Neuronal stem cell (in vitro differentiated cells): ENCODE results near the gene COL15A1.

Experiments used
- DNase-seq: peaks from one replicate; pipeline ENCODE4 v3.0.0-alpha.2; 2013; ENCODE audit warnings: low spot score
- H2AFZ ChIP-seq: one replicate; pipeline ENCODE4 v1.6.1; 2013; ENCODE audit warnings: mild to moderate bottlenecking, low read length, inconsistent platforms
- H2AK5ac ChIP-seq: 2 replicates; pipeline ENCODE4 v1.6.1; 2013; ENCODE audit warnings: low read depth, mild to moderate bottlenecking, inconsistent platforms, low read length, moderate library complexity, mixed read lengths
- H2BK120ac ChIP-seq: 2 replicates; pipeline ENCODE4 v1.6.1; 2013; ENCODE audit warnings: low read depth, mild to moderate bottlenecking, inconsistent platforms, low read length, moderate library complexity, mixed read lengths
- H2BK12ac ChIP-seq: one replicate; pipeline ENCODE4 v1.6.1; 2013; ENCODE audit warnings: low read length, inconsistent platforms
- H2BK15ac ChIP-seq: 2 replicates; pipeline ENCODE4 v1.6.1; 2013; ENCODE audit warnings: mild to moderate bottlenecking, low read length, inconsistent platforms, mixed read lengths
- H2BK5ac ChIP-seq: one replicate; pipeline ENCODE4 v1.6.1; 2013; ENCODE audit warnings: inconsistent platforms, mild to moderate bottlenecking, low read length, moderate library complexity
- H3K14ac ChIP-seq: one replicate; pipeline ENCODE4 v1.6.1; 2013; ENCODE audit warnings: low read length, inconsistent platforms
- H3K18ac ChIP-seq: 2 replicates; pipeline ENCODE4 v1.6.1; 2013; ENCODE audit warnings: low read length, inconsistent platforms
- H3K23ac ChIP-seq: 2 replicates; pipeline ENCODE4 v1.6.1; 2013; ENCODE audit warnings: low read depth, mild to moderate bottlenecking, mixed read lengths, low read length, inconsistent platforms; ENCODE audit not compliant: poor library complexity
- H3K27ac ChIP-seq: replicated peaks from 3 replicates; pipeline ENCODE4 v1.5.1; 2013; ENCODE audit warnings: low read length, inconsistent platforms
- H3K27me3 ChIP-seq, 3 experiments: 2 replicates each; pipeline ENCODE4 v1.6.1; 2013; ENCODE audit warnings: low read length in 3 of 3, mild to moderate bottlenecking in 2 of 3, inconsistent platforms in 1 of 3, low read depth in 1 of 3, mixed read lengths in 1 of 3, moderate library complexity in 1 of 3; ENCODE audit not compliant: control insufficient read depth in 3 of 3, insufficient read depth in 3 of 3
- H3K36me3 ChIP-seq, 2 donors: replicated peaks in 1 of 2; 2 replicates each; pipeline ENCODE4 v1.6.1; 2013; ENCODE audit warnings: low read length in 2 of 2; ENCODE audit not compliant: control insufficient read depth in 2 of 2, insufficient read depth in 2 of 2
- H3K4ac ChIP-seq: 2 replicates; pipeline ENCODE4 v1.6.1; 2013; ENCODE audit warnings: inconsistent platforms, mild to moderate bottlenecking, low read length, moderate library complexity
- H3K4me1 ChIP-seq, 2 donors: 1 replicate in 1 of 2; 2 replicates in 1 of 2; pipeline ENCODE4 v1.6.1; 2013; ENCODE audit warnings: low read length in 2 of 2, low read depth in 1 of 2; ENCODE audit not compliant: control insufficient read depth in 2 of 2, insufficient read depth in 1 of 2
- H3K4me2 ChIP-seq: one replicate; pipeline ENCODE4 v1.6.1; 2013; ENCODE audit warnings: mild to moderate bottlenecking, low read length, inconsistent platforms; ENCODE audit not compliant: insufficient read depth, poor library complexity, severe bottlenecking
- H3K4me3 ChIP-seq, 2 donors: 2 replicates each; pipeline ENCODE4 v1.5.1; 2013; ENCODE audit warnings: low read length in 2 of 2, mild to moderate bottlenecking in 2 of 2, inconsistent platforms in 1 of 2, moderate library complexity in 1 of 2
- H3K79me1 ChIP-seq: one replicate; pipeline ENCODE4 v1.6.1; 2013; ENCODE audit warnings: low read depth, mild to moderate bottlenecking, inconsistent platforms, low read length, moderate library complexity
- H3K9ac ChIP-seq: one replicate; pipeline ENCODE4 v1.6.1; 2013; ENCODE audit warnings: mild to moderate bottlenecking, low read depth, low read length, inconsistent platforms; ENCODE audit not compliant: poor library complexity
- H3K9me3 ChIP-seq, 2 donors: replicated peaks in 1 of 2; 2 replicates each; pipeline versions ENCODE3 to v1.6.1; 2013; ENCODE audit warnings: low read length in 2 of 2, mild to moderate bottlenecking in 2 of 2, inconsistent platforms in 1 of 2, low read depth in 1 of 2, mixed read lengths in 1 of 2, moderate library complexity in 1 of 2; ENCODE audit not compliant: control insufficient read depth in 2 of 2, insufficient read depth in 1 of 2
- H4K8ac ChIP-seq: one replicate; pipeline ENCODE4 v1.6.1; 2013; ENCODE audit warnings: low read depth, mild to moderate bottlenecking, inconsistent platforms, low read length, moderate library complexity
- H4K91ac ChIP-seq: one replicate; pipeline ENCODE4 v1.6.1; 2013; ENCODE audit warnings: low read length, low read depth, mild to moderate bottlenecking, inconsistent platforms; ENCODE audit not compliant: poor library complexity
- WGBS, 2 donors: extraction: QIAGEN DNeasy Blood & Tissue Kit; methylation state at CpG; one replicate each; pipeline ENCODE4 v1.1.7; 2013; ENCODE audit warnings: missing lambda C conversion rate in 2 of 2, mixed read lengths in 1 of 2; ENCODE audit not compliant: insufficient read length in 2 of 2, insufficient replicate concordance in 1 of 2; ENCODE audit errors: extremely low coverage in 2 of 2; 5-methylcytosine and 5-hydroxymethylcytosine counted together

Gene COL15A1

DNA sequence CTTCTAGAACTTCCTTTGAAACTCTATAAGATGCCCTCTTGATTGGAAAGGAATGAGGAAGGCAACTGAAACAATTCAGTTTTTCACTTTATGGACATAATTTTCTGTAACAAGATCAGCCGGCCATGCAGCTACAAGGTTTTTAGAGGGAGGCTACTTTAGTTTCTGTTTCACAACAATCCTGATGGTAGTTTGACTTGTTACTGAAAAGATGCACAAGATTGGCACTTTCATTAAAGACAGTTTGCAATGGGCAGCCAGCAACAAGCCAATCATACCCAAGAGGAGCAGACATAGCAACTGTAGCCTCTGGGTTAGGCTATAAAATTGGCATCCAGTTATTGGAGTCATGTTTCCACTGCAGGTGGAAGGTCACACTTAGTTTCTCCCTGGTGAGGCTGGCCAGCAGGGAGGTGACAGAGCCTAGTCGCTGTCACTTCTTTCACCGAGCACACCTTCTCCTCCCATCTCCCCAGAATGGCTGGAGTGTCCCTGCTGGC is 87.0 kb downstream of the COL15A1 start:
- H3K9ac ChIP-seq: no peak overlapping the region
- no peak overlapping the region for H3K23ac ChIP-seq
- no peak overlapping the region for H3K27ac ChIP-seq
- WGBS, 2 donors: no CpG with 5 or more reads among the region's 3 CpGs
- H2BK12ac ChIP-seq: no peak overlapping the region
- no peak overlapping the region for H3K4ac ChIP-seq
- no peaks in the 10 kb centered on the region for H3K9me3 ChIP-seq
- H2BK5ac ChIP-seq: no peak overlapping the region
- H2AK5ac ChIP-seq: no peak overlapping the region
- H3K79me1 ChIP-seq: no peaks in the 10 kb centered on the region
- H3K36me3 ChIP-seq: no peaks in the 10 kb centered on the region
- no peaks in the 10 kb centered on the region for H3K27me3 ChIP-seq
- H3K4me1 ChIP-seq: peaks cover 0 to 6% of the 10 kb centered on the region in 2 donors
- H3K4me3 ChIP-seq: no peak overlapping the region
- no peak overlapping the region for H2AFZ ChIP-seq
- no peak overlapping the region for H4K8ac ChIP-seq
- H2BK15ac ChIP-seq: no peak overlapping the region
- H3K18ac ChIP-seq: no peak overlapping the region
- H4K91ac ChIP-seq: no peak overlapping the region
- H2BK120ac ChIP-seq: no peak overlapping the region
- no peak overlapping the region for H3K14ac ChIP-seq
- no peak overlapping the region for H3K4me2 ChIP-seq
- DNase-seq: no peak

- no peaks in the 10 kb centered on the region for H3K36me3 ChIP-seq
- no peak overlapping the region for H3K18ac ChIP-seq
- H3K27ac ChIP-seq: no peak overlapping the region
- no peak overlapping the region for H3K23ac ChIP-seq
- H2AK5ac ChIP-seq: no peak overlapping the region
- H3K14ac ChIP-seq: no peak overlapping the region
- H3K4me3 ChIP-seq: no peak overlapping the region
- H3K4me2 ChIP-seq: no peak overlapping the region
- no peak overlapping the region for H2BK120ac ChIP-seq
- H2BK15ac ChIP-seq: no peak overlapping the region
- H2AFZ ChIP-seq: no peak overlapping the region
- no peak overlapping the region for H3K9ac ChIP-seq
- H3K79me1 ChIP-seq: no peaks in the 10 kb centered on the region
- H2BK5ac ChIP-seq: no peak overlapping the region
- H3K27me3 ChIP-seq: no peaks in the 10 kb centered on the region
- no peak overlapping the region for H2BK12ac ChIP-seq
- no peaks in the 10 kb centered on the region for H3K9me3 ChIP-seq
- H4K91ac ChIP-seq: no peak overlapping the region
- no peak overlapping the region for H3K4ac ChIP-seq
- WGBS, 2 donors: no CpG with 5 or more reads among the region's 6 CpGs
- DNase-seq: no peak
- no peak overlapping the region for H4K8ac ChIP-seq
- peaks cover 0 to 6% of the 10 kb centered on the region in 2 donors for H3K4me1 ChIP-seq
Measured at GRCh38 chr9:99031319-99031718, 87.6 kb downstream of the COL15A1 start.

DNA sequence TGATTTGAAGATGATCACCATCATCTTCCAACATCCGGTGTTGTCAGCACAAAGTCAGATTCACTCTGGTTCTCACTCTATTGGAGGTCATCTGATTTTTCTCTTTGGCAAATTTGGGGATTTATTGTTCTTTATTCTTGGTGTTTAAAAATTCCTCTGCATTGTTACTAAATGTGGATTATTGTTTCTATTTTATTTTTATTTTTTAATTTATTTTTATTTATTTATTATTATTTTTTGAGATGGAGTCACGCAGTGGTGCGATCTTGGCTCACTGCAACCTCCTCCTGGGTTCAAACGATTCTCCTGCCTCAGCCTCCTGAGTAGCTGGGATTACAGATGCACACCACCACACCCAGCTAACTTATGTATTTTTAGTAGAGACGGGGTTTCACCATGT is 88.3 kb downstream of the COL15A1 start:
- no peak overlapping the region for H4K8ac ChIP-seq
- H2BK15ac ChIP-seq: no peak overlapping the region
- no CpG with 5 or more reads among the region's 5 CpGs for WGBS, 2 donors
- no peak overlapping the region for H3K27ac ChIP-seq
- no peak overlapping the region for H3K18ac ChIP-seq
- H2AK5ac ChIP-seq: no peak overlapping the region
- no peak overlapping the region for H2AFZ ChIP-seq
- H3K36me3 ChIP-seq: no peaks in the 10 kb centered on the region
- no peak for DNase-seq
- H3K9ac ChIP-seq: no peak overlapping the region
- no peak overlapping the region for H3K4me2 ChIP-seq
- H4K91ac ChIP-seq: no peak overlapping the region
- H2BK12ac ChIP-seq: no peak overlapping the region
- peaks cover 0 to 3% (median 0%) of the 10 kb centered on the region in 3 experiments for H3K27me3 ChIP-seq
- H3K14ac ChIP-seq: no peak overlapping the region
- H2BK120ac ChIP-seq: no peak overlapping the region
- H3K4me3 ChIP-seq: no peak overlapping the region
- H3K9me3 ChIP-seq: no peaks in the 10 kb centered on the region
- no peaks in the 10 kb centered on the region for H3K79me1 ChIP-seq
- H3K4ac ChIP-seq: no peak overlapping the region
- H3K23ac ChIP-seq: no peak overlapping the region
- H3K4me1 ChIP-seq: peaks cover 0 to 6% of the 10 kb centered on the region in 2 donors
- no peak overlapping the region for H2BK5ac ChIP-seq

DNA sequence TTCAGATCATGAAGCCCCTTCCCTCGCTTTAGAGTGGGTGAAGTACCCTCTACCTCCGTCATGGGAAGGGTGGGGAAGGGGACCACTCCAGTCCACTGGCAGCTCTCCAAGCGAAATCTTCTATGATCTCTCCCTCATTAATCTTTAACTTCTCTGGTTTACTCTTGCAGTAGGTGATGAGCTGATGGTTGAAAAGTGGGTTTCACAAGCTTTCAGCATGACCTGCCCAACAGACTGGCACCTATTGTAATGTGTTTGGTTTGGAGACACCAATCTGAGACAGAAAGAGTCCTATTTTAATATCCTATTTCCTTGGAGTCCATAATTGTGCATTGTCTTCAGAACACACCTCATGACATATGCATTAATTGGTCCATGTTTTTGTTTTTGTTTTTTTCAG is 90.4 kb downstream of the COL15A1 start:
- Histone ChIP-seq H2BK15ac (no peak overlapping the region), H4K8ac (no peak overlapping the region), H2BK5ac (no peak overlapping the region), H3K4me2 (no peak overlapping the region), H3K9ac (no peak overlapping the region), H2AFZ (no peak overlapping the region), H3K14ac (no peak overlapping the region), H4K91ac (no peak overlapping the region), H3K27me3 (peaks cover 0 to 4% (median 0%) of the 10 kb centered on the region in 3 experiments), H3K79me1 (no peaks in the 10 kb centered on the region), H3K4me1 (peaks cover 7% of the 10 kb centered on the region in 2 donors), H2BK120ac (no peak overlapping the region), H3K18ac (no peak overlapping the region), H3K23ac (no peak overlapping the region), H3K36me3 (no peaks in the 10 kb centered on the region), H3K27ac (no peak overlapping the region), H3K9me3 (no peaks in the 10 kb centered on the region), H2AK5ac (no peak overlapping the region), H2BK12ac (no peak overlapping the region), H3K4ac (no peak overlapping the region), H3K4me3 (no peak overlapping the region)
- DNase-seq: no peak
- no CpG with 5 or more reads among the region's 3 CpGs for WGBS, 2 donors
